Vagina (tissue), 2 donors: ENCODE data around the gene SOX9.

Experiments
- CTCF ChIP-seq, 3 experiments: fragments of 450-650 bp in 2 of 3; fragments of 200-600 bp in 1 of 3; sonication (generic) in 1 of 3; IDR thresholded peaks; one replicate each; pipeline ENCODE4 v1.5.1; 2017 to 2019; ENCODE audit warnings: antibody characterized with exemption in 3 of 3, mild to moderate bottlenecking in 2 of 3, moderate library complexity in 2 of 3
- POLR2A ChIP-seq, 2 donors: fragments of 450-650 bp; IDR thresholded peaks; one replicate each; pipeline ENCODE4 v1.6.1; 2017; ENCODE audit warnings: antibody characterized with exemption in 2 of 2, mild to moderate bottlenecking in 2 of 2, moderate library complexity in 2 of 2
- POLR2AphosphoS5 ChIP-seq, 2 donors: sonication (generic); formaldehyde crosslinking; IDR thresholded peaks; one replicate each; pipeline ENCODE4 v1.9.0; 2017; ENCODE audit warnings: antibody characterized with exemption in 2 of 2, mild to moderate bottlenecking in 2 of 2, low read depth in 1 of 2; ENCODE audit not compliant: insufficient read depth in 1 of 2

GRCh38 chr17:72135546-72136325, 14.9 kb downstream of the SOX9 start:
- TF ChIP-seq POLR2A (IDR thresholded peaks at IDR 0.05) (no peak), CTCF (IDR thresholded peaks at IDR 0.05) (no peak), POLR2AphosphoS5 (IDR thresholded peaks at IDR 0.05; ENCODE audit: insufficient read depth in 1 of 2, low read depth in 1 of 2) (no peak)
